Measurements from ENCODE around the gene CBX2.
"Not testable (repeated sequence)": the region's sequence is repeated elsewhere in the genome, so short reads cannot be mapped to it uniquely, and the experiment has no call there.

CBX2 gene

DNA sequence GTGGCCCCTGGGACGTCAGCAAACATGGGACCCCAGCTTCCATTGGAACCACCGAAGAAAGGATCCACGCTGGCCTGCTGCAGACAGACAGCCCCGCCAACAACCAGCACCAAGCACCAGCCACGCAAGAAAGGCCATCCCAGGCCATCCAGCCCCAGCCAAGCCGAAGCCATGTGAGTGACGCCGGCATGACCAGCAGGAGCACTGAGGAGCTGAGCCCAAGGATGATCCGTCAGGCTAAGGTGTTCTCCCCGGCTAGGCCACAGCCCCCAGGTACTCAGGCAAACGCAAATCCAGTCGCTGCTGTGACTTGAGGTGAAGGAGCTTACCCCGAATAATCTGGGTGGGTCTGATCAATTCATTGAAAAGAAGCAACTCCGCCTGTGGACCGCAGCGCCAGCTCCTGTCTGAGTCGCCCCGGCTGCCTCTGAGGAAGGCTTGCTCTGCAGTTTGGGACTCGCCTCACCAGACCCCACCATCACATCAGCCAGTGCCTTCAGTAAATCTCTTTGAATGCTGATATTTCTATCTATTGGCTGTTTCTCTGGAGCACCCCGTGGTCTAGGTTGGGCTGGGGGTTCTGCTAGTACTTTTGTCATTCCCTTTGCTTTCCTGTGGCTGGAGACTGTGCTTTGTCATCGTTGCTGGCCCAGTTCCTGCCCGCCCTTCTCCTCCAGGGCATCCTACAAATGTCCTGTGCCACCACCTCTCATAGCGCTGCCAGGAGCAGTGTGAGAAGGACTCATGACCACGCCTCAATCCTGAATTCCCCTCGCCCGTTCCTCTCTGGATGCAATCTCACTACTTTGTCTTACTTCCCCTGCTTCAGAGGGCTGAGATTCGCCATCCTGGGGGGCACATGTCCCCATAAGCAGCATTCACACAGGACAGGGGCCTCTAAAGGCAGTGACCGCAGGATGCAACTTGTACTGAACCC, 8.1 kb upstream of the CBX2 start:
- DNase-seq (ENCODE audit: low read depth in 3 of 3) = no peak

DNA sequence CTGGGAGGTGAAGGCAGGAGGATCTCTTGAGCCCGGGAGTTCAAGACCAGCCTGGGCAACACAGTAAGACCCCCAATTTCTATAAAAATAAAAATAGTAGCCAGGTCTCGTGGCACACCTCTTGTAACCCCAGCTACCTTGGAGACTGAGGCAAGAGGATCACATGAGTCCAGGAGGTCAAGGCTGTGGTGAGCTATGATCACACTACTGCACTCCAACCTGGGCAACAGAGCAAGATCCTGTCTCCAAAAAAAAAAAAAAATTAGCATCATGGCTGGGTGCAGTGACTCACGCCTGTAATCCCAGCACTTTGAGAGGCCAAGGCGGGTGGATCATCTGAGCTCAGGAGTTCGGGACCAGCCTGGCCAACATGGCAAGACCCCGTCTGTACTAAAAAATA, 6.7 kb upstream of the CBX2 start:
- DNase-seq (ENCODE audit: low read depth in 3 of 3) = no peak

DNA sequence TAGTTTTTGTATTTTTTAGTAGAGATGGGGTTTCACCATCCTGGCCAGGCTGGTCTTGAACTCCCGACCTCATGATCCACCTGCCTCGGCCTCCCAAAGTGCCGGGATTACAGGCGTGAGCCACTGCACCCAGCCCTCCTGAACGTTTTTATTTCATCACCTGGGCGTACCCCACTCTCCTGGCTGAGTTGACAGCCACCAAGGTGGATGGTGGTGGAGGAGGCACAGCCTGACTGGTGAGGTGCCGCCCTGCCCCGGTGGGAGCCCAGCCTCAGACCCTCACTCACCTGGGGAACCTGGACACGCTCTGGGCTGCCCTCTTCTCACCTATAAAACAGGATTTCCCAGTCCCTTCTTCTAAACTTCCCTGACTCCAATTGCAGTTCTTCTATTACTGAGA, 5.2 kb upstream of the CBX2 start:
- not testable (repeated sequence) for DNase-seq (ENCODE audit: low read depth in 3 of 3)

DNA sequence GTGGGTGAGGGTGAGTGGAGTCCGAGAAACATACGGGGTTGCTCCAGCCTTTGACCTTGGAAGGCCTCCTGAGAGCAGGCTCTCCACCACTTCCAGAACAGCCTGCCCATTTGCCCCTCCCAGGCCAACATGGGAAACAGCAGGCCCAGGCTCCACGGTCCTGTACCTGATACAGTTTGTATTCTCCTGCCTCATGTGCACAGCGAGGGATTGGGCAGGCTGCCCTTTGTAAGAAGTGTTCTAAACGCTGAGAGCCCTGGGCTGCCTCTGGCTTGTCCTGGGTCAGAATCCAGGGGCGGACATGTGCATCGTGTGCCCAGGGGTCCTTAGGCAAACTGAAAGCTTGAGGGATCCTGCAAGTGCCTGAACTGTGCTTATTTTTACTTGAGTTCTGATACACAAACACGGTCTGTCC, 3.4 kb upstream of the CBX2 start:
- no peak for DNase-seq (ENCODE audit: low read depth in 3 of 3)

DNA sequence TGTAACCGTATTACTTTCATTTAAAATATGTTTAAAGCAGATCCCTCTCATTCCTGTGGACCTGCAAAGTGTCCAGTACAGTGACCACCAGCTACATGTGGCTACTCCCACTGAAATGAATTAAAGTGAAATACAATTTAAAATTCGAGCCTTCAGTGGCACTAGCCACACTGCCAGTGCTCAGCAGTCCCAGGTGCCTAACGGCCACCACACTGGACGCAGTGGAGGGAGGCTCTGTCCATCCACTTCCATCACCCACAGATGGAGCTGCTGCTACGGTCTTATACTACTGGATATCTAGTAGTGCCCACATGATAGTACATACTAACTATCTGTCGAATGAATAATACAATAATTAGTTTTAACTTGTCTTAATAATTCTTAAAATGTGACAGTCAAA, 2.3 kb upstream of the CBX2 start:
- DNase-seq (ENCODE audit: low read depth in 3 of 3) = no peak

DNA sequence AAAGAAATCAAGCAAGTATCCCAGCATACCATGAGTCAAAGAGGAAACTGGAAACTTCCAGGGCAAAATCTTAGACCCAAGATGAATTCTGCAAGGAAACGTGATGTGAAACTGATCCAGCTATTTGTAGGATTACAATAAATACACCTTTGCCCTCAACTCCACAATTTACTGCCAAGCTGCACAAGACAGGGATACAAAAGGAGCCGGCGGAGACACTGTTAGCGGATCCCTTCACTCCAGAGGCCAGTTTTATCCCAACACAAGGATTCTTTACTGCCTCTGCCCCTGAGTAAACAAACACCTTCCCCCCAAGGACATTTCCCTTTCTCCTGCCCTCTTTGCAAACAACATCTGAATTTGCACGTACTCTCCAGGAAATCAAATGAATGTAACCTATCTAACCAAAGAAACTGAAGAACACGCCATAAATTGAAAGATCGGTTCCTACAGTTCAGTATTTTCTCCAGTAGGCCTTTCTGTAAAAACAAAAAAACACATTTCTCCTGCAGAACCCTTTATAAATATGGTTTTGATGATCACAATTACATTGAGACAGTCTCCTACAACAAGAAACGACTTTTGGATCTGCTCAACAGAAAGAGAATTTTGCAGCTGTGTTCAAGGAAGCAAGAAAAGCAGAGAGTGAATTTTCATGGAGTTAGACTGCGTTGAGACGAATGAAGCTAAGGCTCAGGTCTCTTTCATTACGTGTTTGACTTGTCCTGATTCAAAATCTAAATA, 1.4 kb upstream of the CBX2 start:
- no peak for DNase-seq (ENCODE audit: low read depth in 3 of 3)

DNA sequence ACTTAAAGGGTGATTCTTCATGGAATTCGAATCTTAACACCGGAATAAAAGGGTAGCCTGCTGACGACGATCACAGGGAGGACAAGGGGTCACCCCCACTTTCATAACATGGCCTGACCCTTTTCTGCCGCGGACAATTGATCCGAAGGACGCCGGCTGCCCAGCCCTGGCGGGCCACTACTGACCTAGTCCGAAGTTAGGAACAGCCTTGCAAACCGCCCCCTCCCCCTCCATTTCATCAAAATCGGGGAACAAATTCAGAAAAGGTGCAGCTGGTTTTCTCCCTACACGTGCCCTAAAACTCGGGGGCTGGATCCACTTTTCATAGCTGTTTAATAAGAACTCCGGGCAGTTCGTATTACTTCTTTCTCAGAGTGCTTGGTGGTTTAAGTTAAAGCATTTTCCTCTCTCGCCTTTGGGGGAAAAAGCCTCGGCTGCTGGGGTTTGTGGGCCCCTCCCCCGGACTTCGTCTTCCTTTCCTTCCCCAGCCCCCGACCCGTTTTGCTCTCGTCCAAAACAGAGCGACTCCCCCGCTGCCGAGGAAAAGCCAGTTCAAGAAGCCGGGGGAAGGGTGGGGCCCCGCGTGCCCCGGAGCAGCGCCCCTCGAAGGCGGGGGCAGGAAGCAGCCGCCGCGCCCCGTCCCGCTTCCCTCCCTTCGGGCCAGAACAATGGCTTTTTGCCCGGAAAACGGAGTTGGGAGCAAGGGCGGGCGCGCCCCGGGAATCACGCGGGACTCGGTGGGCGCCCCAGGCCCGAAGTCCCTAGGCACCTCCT, 641 bp upstream of the CBX2 start:
- no peak for DNase-seq (ENCODE audit: low read depth in 3 of 3)

DNA sequence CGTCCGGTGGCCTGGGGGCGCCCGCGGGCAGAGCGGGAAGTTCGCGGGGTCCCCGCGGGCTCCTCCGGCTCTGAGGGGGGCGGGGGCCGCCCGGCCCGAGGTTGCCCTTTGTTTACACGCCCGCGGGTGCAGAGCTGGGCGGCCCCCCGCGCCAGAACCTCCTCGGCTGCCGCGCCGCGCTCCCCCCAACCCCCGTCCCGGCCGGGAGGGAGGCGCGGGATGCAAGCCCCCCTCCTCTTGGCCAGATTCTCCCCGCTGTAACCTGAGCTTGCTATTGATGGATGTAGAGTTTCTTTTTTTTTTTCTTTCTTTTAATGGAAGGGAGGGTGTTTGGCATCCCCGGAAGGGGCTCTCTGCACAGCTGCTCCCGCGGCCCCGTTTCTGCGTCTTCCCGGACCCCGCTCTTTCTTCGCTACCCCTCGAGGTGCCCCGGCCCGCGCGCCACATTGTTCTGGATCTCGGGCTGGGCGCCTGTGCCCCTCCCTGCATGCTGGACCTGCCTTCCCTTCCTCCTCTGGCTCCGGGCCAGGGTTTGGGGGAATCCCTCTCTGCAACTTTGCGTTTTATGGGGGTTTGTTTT, 646 bp downstream of the CBX2 start:
- no peak for DNase-seq (ENCODE audit: low read depth in 3 of 3)

DNA sequence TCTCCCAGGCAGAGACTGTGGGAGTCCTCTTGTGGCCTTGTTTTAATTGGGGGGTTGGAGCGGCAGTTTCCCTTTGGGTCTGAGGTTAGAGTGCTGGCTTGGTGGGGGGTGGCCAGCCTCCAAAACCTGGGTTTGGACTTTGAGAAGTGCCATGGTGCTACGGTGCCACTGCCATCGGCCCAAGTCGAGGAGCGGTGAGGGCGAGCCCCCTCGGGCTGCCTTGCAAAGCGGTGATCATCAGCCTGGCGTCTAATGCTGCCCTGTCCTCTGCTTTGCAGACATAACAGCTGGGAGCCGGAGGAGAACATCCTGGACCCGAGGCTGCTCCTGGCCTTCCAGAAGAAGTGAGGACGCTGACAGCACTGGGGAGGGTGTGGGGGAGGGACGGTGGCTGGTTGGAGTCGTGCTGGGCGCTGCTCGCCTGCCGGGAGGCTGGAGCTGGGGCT, 1.2 kb downstream of the CBX2 start:
- DNase-seq (ENCODE audit: low read depth in 3 of 3) = no peak

DNA sequence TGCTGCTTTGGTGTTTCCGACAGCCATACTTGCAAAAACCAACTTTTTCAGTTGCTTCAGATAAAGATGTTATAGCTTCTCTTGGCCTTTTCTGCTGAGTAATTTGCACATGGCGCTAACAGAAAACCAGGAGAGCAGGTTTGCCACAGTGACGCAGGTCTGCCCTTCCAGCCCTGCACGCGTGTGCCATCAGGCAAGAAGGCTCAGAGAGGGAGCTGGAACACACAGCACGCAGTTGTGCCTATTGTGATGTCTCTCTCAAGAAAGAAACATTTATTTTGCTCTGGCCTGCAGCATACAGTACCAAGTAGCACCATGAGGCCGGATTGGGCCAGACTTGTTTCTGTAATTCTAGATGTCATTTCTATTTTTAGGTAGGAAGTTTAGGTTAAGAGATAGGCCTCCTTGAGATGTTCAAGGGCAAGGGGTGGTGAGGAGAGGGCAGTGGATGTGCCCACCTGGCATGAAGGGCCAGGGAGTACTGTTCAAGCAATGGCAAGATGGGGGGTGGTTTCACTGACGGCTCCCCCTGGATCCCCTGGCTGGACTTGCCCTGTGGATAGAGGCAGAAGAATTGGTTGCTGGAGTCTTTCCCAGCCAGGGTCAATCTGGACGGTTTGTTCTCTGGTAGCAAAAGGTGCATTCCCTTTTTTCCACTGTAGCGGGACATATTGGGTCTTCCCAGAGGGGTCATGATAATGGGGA, 1.9 kb downstream of the CBX2 start:
- DNase-seq (ENCODE audit: low read depth in 3 of 3) = no peak

DNA sequence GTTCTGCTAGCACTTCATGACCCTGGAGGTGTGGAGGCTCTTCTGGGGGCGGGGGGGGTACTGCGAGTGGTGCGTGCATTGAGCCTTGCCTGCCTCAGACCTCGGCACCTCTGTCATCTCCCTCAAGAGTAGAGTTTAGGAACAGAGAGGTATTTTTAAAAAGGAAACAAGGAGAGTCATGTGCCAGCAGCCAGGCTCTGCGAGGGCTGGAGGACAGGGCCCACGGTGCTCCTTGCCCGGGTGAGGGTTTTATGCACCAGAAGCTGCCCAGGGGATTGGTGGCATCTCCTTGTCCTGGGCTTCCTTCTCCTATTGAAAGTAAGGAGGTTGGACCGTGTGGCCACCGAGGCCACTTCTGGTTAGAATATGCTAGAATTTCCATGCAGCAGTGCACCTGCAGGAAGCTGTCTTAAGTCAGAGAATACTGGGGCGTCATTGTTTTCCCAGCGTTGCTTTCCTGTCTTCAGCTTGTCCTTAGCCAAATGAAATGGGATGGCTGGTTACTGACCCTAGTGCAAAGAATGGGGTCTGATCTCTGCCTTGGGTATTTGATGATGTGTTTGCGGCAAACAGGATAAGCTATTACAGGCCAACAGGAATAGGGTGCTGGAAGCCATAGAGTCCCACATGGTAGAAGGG, 3.2 kb downstream of the CBX2 start:
- DNase-seq (ENCODE audit: low read depth in 3 of 3) = no peak

DNA sequence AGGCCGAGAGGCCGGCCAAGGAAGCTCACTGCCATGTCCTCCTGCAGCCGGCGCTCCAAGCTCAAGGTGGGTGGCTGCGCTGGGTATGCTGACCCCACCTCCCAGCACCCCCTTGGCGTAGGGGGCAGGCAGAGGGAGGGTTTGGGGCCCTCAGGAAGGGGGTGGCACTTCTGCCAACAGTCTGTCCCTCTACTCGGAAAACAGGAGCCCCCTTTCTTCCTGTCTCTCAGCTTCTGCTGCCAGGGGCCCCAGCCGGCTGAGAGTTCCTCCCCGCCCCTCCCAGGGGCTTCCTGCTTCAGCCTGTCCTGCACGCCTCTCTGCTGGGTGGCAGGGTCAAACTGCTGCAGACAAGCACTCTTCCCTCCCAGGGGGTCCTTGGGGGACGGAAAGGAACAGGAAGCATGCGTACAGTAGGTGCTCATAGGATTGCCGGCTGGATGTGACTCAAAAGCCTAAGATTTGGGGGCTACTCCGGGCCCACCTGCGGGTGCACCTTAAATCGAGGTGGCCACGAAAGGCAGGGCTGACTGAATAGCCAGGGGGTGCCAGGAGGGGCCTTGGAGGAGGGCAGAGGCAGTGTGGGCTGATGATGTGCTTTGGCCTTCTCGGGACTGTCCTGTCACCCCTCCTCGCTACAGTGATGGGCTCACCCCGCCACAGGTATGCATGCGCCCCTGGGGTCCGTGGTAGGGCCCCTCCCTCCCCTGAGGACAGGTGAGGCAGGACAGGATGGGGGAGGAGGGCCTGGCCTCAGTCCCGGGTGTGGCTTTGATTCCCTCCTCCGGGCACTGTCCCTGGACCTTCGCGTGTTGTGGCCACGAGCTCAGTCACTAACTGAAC, 4.0 kb downstream of the CBX2 start:
- no peak for DNase-seq (ENCODE audit: low read depth in 3 of 3)

DNA sequence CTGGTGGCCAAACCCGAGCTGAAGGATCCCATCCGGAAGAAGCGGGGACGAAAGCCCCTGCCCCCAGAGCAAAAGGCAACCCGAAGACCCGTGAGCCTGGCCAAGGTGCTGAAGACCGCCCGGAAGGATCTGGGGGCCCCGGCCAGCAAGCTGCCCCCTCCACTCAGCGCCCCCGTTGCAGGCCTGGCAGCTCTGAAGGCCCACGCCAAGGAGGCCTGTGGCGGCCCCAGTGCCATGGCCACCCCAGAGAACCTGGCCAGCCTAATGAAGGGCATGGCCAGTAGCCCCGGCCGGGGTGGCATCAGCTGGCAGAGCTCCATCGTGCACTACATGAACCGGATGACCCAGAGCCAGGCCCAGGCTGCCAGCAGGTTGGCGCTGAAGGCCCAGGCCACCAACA, 5.9 kb downstream of the CBX2 start:
- no peak for DNase-seq (ENCODE audit: low read depth in 3 of 3)

DNA sequence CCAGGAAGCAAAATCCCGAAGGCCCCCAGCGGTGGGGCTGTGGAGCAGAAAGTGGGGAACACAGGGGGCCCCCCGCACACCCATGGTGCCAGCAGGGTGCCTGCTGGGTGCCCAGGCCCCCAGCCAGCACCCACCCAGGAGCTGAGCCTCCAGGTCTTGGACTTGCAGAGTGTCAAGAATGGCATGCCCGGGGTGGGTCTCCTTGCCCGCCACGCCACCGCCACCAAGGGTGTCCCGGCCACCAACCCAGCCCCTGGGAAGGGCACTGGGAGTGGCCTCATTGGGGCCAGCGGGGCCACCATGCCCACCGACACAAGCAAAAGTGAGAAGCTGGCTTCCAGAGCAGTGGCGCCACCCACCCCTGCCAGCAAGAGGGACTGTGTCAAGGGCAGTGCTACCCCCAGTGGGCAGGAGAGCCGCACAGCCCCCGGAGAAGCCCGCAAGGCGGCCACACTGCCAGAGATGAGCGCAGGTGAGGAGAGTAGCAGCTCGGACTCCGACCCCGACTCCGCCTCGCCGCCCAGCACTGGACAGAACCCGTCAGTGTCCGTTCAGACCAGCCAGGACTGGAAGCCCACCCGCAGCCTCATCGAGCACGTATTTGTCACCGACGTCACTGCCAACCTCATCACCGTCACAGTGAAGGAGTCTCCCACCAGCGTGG, 6.5 kb downstream of the CBX2 start:
- no peak for DNase-seq (ENCODE audit: low read depth in 3 of 3)

DNA sequence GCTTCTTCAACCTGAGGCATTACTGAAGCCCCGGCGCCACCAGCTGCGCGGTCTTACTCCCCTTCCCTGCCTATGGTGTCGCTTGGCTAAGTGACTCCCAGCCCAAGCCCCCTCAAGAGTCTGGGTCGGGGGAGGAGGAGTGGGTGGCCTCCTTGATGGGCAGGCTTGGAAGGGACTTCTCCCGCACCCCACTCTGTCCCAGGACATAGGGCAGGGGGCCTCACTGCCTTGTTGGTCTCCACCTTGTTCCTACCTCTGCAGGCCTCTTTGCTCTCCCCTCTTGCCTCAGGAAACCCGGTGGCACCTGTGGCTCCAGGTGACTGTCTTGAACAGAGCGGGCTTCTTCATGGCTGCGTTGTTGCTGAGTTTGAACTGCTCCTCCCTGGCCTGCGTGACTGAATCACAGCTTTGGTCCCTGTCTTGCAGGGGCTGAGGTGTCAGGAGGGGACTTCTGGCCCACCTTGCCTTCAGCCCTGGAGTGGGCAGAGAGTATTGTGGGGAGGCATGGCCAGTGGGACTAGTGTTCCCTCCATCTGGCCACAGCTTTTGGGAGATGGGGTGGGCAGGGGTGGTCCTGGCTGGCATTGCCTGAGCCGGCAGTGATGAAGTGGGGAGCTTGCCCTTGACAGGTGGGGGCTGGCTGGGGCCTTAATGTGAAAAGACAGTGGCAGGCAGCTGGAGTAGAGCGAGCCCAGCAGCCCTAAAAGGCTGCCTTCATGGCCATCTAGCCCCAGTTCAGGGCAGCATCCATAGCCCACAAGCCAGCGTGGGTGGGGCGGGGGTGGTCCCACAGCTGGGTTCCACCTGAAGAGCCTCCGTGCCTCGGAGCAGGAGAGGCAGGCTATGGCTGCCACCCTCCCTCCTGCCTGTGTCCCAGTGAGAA, 7.3 kb downstream of the CBX2 start:
- no peak for DNase-seq (ENCODE audit: low read depth in 3 of 3)

DNA sequence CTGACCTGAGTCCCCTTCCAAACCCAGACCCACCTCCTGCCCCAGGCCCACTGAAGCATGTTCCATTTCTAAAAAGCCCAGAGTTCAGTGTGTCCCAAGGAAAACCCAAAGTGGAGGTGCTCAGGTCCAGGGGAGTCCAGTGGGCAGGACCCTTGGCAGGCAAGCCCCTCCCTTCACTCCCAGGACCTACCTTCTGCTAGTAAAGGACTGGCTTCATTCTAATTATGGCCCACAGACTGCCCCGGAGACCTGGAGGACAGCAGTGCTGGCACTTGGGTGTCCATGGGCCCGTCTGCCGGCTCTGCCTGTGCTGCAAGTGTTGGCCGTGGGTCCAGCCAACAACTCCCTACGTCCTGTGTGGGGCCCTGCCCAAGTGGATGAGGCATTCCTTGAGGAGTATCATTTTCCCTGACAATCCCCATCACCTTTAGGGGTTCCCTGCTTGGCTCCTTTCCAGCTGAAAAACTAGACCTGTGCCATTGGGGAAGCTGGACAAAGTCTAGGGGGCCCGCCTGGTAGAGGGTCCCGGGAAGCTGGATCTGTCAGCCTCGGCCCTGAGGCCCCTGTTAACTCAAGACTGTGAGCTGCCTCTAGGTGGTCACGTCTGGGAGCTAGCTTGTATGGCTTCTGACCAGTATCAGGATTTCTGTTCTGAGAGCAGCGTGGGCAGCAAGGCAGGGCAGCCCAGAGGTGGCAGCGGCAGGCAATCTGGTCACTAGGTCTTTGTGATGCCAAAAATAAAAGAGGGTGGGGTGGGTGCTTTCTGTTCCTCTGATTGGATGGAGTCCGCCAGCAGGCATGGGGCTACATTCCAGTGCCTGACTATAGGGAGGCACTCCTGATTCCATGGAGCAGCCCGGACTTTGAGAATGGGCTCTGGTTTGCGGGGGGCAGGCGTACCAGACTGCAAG, 8.2 kb downstream of the CBX2 start:
- DNase-seq (ENCODE audit: low read depth in 3 of 3) = no peak
